Loucy (cell line): ENCODE data around the gene BNIPL.
A peak's percentile ranks its signal among the peaks of the same experiment; 100 is the strongest.

ENCODE experiments used
- H2AFZ ChIP-seq: fragments of 200-600 bp; sonication (generic); 2 replicates; pipeline ENCODE4 v1.6.0; 2016; ENCODE audit warnings: antibody characterized with exemption, mild to moderate bottlenecking, low read length, moderate library complexity
- H3F3A ChIP-seq: fragments of 200-600 bp; 2 replicates; pipeline ENCODE4 v1.6.0; 2016; ENCODE audit warnings: antibody characterized with exemption, low read depth, mild to moderate bottlenecking
- H3K27me3 ChIP-seq: fragments of 200-600 bp; sonication (generic); 2 replicates; pipeline ENCODE4 v1.6.1; 2014; ENCODE audit warnings: low read length, mild to moderate bottlenecking; ENCODE audit not compliant: insufficient read depth, poor library complexity, severe bottlenecking
- H3K36me3 ChIP-seq: fragments of 200-600 bp; sonication (generic); 2 replicates; pipeline ENCODE4 v1.6.1; 2016; ENCODE audit warnings: low read length; ENCODE audit not compliant: insufficient read depth
- H3K4me1 ChIP-seq: fragments of 200-600 bp; sonication (generic); 2 replicates; pipeline ENCODE4 v1.5.1; 2014; ENCODE audit warnings: low read length, mild to moderate bottlenecking; ENCODE audit not compliant: insufficient read depth, poor library complexity, severe bottlenecking
- H3K4me2 ChIP-seq: fragments of 200-600 bp; sonication (generic); 2 replicates; pipeline ENCODE4 v1.6.0; 2014; ENCODE audit warnings: antibody characterized with exemption, low read length, low read depth, mild to moderate bottlenecking; ENCODE audit not compliant: poor library complexity, severe bottlenecking
- H3K4me3 ChIP-seq: fragments of 200-600 bp; sonication (generic); 2 replicates; pipeline ENCODE4 v1.5.1; 2014; ENCODE audit warnings: low read length, mild to moderate bottlenecking, mixed read lengths; ENCODE audit not compliant: poor library complexity, severe bottlenecking
- H3K79me2 ChIP-seq: fragments of 200-600 bp; sonication (generic); 2 replicates; pipeline ENCODE4 v1.6.1; 2014; ENCODE audit warnings: low read length; ENCODE audit not compliant: insufficient read depth
- H3K9ac ChIP-seq: fragments of 200-600 bp; sonication (generic); 2 replicates; pipeline ENCODE4 v1.6.0; 2014; ENCODE audit warnings: mild to moderate bottlenecking, low read depth, low read length, moderate library complexity; ENCODE audit not compliant: poor library complexity, severe bottlenecking
- H3K9me2 ChIP-seq: fragments of 200-600 bp; sonication (generic); replicated peaks from 2 replicates; pipeline ENCODE4 v1.6.1; 2016; ENCODE audit warnings: low read depth, low read length, mixed read lengths
- H3K9me3 ChIP-seq: fragments of 200-600 bp; sonication (generic); 2 replicates; pipeline ENCODE4 v1.6.1; 2014; ENCODE audit warnings: mild to moderate bottlenecking, antibody characterized with exemption, low read length, low read depth; ENCODE audit not compliant: insufficient read depth
- H4K20me1 ChIP-seq: fragments of 200-600 bp; sonication (generic); 2 replicates; pipeline ENCODE4 v1.6.0; 2014; ENCODE audit warnings: antibody characterized with exemption, low read length, mild to moderate bottlenecking; ENCODE audit not compliant: insufficient read depth, poor library complexity, severe bottlenecking
- CTCF ChIP-seq: fragments of 200-600 bp; sonication (generic); conservative IDR thresholded peaks from 2 replicates; pipeline ENCODE4 v1.5.1; 2014; ENCODE audit warnings: mild to moderate bottlenecking, antibody characterized with exemption, low read length
- EZH2phosphoT487 ChIP-seq: fragments of 200-600 bp; IDR thresholded peaks from 2 replicates; pipeline ENCODE4 v1.6.1; 2018; ENCODE audit warnings: antibody characterized with exemption, mild to moderate bottlenecking, moderate library complexity, borderline replicate concordance

The BNIPL gene

GRCh38 chr1:151043163-151043562, 6.8 kb downstream of the BNIPL start:
- no peaks in the 10 kb centered on the region for H3F3A ChIP-seq
- H4K20me1 ChIP-seq: no peaks in the 10 kb centered on the region
- no peaks in the 10 kb centered on the region for H3K27me3 ChIP-seq
- no peak overlapping the region for H3K4me3 ChIP-seq
- no peak overlapping the region for H3K4me2 ChIP-seq
- H3K9me2 ChIP-seq: no peaks in the 10 kb centered on the region
- H3K79me2 ChIP-seq: no peaks in the 10 kb centered on the region
- no peak overlapping the region for H3K9ac ChIP-seq
- no peaks in the 10 kb centered on the region for H3K9me3 ChIP-seq
- peaks cover 5% of the 10 kb centered on the region for H3K4me1 ChIP-seq
- H2AFZ ChIP-seq: no peak overlapping the region
- TF ChIP-seq EZH2phosphoT487 (no peak), CTCF (no peak)
- H3K36me3 ChIP-seq: no peaks in the 10 kb centered on the region

GRCh38 chr1:151047591-151047924, 11.2 kb downstream of the BNIPL start, which contains the start of gene C1orf56:
TSS of gene C1orf56 (plus strand) at chr1:151047751. CDS start at chr1:151047848, 97 bp downstream.
- Histone ChIP-seq H4K20me1 (no peaks in the 10 kb centered on the region), H3K9me2 (no peaks in the 10 kb centered on the region), H2AFZ (peak within 1 kb of the TSS; percentile 98), H3K9ac (peak within 1 kb of the TSS; percentile 88), H3K9me3 (no peaks in the 10 kb centered on the region), H3K79me2 (0 out of 2 replicates have a peak, but pooled peaks cover 4% of the 10 kb centered on the region), H3K4me3 (peak within 1 kb of the TSS; percentile 91), H3K27me3 (no peaks in the 10 kb centered on the region), H3K36me3 (peaks cover 5% of the 10 kb centered on the region; the same call in 1 of the 2 replicates), H3K4me1 (peaks cover 13% of the 10 kb centered on the region), H3K4me2 (peak within 1 kb of the TSS; percentile 90), H3F3A (peaks cover 3% of the 10 kb centered on the region; the same call in 1 of the 2 replicates)
- no peak for TF ChIP-seq CTCF
- no peak for TF ChIP-seq EZH2phosphoT487

- no peaks in the 10 kb centered on the region for H4K20me1 ChIP-seq
- H3K9ac ChIP-seq: peak overlapping the region; percentile 88
- no peak for TF ChIP-seq EZH2phosphoT487
- TF ChIP-seq CTCF: peak; percentile 72
- peak overlapping the region; percentile 98 for H2AFZ ChIP-seq
- no peaks in the 10 kb centered on the region for H3K9me3 ChIP-seq
- H3K4me1 ChIP-seq: peaks cover 13% of the 10 kb centered on the region
- no peaks in the 10 kb centered on the region for H3K9me2 ChIP-seq
- H3K4me2 ChIP-seq: peak overlapping the region; percentile 90
- H3K27me3 ChIP-seq: no peaks in the 10 kb centered on the region
- H3K36me3 ChIP-seq: peaks cover 10% of the 10 kb centered on the region; the same call in 1 of the 2 replicates
- H3F3A ChIP-seq: peaks cover 3% of the 10 kb centered on the region; the same call in 1 of the 2 replicates
- peak overlapping the region; percentile 91 for H3K4me3 ChIP-seq
- 0 out of 2 replicates have a peak, but pooled peaks cover 4% of the 10 kb centered on the region for H3K79me2 ChIP-seq
Measured at GRCh38 chr1:151047925-151048644, 11.7 kb downstream of the BNIPL start.
